K562 (cell line): ENCODE results near the gene SART1. TPM values are rescaled to one million over a fixed set of nuclear protein-coding genes. Genes with fewer than 3 reads are reported as not detected.

Experiments used
- ETS2 ChIP-seq: IDR thresholded peaks from 2 replicates; pipeline ENCODE4 v1.6.1; 2016; ENCODE audit warnings: borderline replicate concordance, missing genetic modification characterization, mild to moderate bottlenecking, moderate library complexity, missing compliant biosample characterization; ENCODE audit not compliant: poor library complexity, severe bottlenecking
- FOXJ2 ChIP-seq: fragments of 200-800 bp; sonication (Bioruptor generic); IDR thresholded peaks from 2 replicates; pipeline ENCODE4 v1.6.1; 2016; ENCODE audit warnings: missing genetic modification characterization, missing compliant biosample characterization
- GATA2 ChIP-seq: sonication (generic); formaldehyde crosslinking; IDR thresholded peaks from 2 replicates; pipeline ENCODE4 v1.4.0; 2020; ENCODE audit warnings: mild to moderate bottlenecking, missing genetic modification reagents
- HOXB6 ChIP-seq: fragments of 250-450 bp; sonication (Bioruptor Pico); IDR thresholded peaks from 2 replicates; pipeline ENCODE4 v1.5.1; 2022; ENCODE audit warnings: mild to moderate bottlenecking, borderline replicate concordance
- NCOA2 ChIP-seq, 2 experiments: fragments of 450-650 bp; IDR thresholded peaks; 2 replicates each; pipeline ENCODE4 v1.6.1; 2018; ENCODE audit warnings: mild to moderate bottlenecking in 2 of 2, moderate library complexity in 1 of 2; ENCODE audit not compliant: partially characterized antibody in 2 of 2
- POLR2G ChIP-seq: fragments of 200-400 bp; formaldehyde crosslinking; IDR thresholded peaks from 2 replicates; pipeline ENCODE4 v1.6.1; 2017; ENCODE audit warnings: low read depth, mild to moderate bottlenecking, antibody characterized with exemption, low read length, moderate library complexity
- PRMT5 ChIP-seq: sonication (generic); formaldehyde crosslinking; IDR thresholded peaks from 2 replicates; pipeline ENCODE4 v1.5.0; 2020; ENCODE audit warnings: missing genetic modification reagents
- RBFOX2 ChIP-seq: fragments of 200-400 bp; formaldehyde crosslinking; IDR thresholded peaks from 2 replicates; pipeline ENCODE4 v1.6.1; 2017; ENCODE audit warnings: low read depth, mild to moderate bottlenecking, low read length, moderate library complexity
- SAP30 ChIP-seq: fragments of 200-600 bp; sonication (generic); IDR thresholded peaks from 2 replicates; pipeline ENCODE4 v1.6.1; 2012; ENCODE audit warnings: borderline replicate concordance, low read depth, mild to moderate bottlenecking, moderate library complexity, low read length, control low read depth, inconsistent platforms; ENCODE audit not compliant: insufficient read depth, poor library complexity, severe bottlenecking
- SMAD1 ChIP-seq: fragments of 150-350 bp; IDR thresholded peaks from 2 replicates; pipeline ENCODE4 v1.6.1; 2014; ENCODE audit warnings: low read length, low read depth; ENCODE audit not compliant: partially characterized antibody
- SP1 ChIP-seq: sonication (generic); formaldehyde crosslinking; IDR thresholded peaks from 2 replicates; pipeline ENCODE4 v1.8.1; 2022; ENCODE audit warnings: mild to moderate bottlenecking, missing genetic modification reagents
- STAG1 ChIP-seq: sonication (generic); formaldehyde crosslinking; IDR thresholded peaks from 2 replicates; pipeline ENCODE4 v1.5.0; 2020; ENCODE audit warnings: missing genetic modification reagents, borderline replicate concordance
- TCFL5 ChIP-seq: fragments of 250-450 bp; sonication (Bioruptor Pico); conservative IDR thresholded peaks from 2 replicates; pipeline ENCODE4 v1.6.1; 2021; ENCODE audit warnings: mild to moderate bottlenecking, moderate library complexity, matching md5 sums
- ZNF143 ChIP-seq: sonication (generic); formaldehyde crosslinking; IDR thresholded peaks from 2 replicates; pipeline ENCODE4 v1.9.0; 2022; ENCODE audit warnings: mild to moderate bottlenecking, missing genetic modification reagents
- ZNF217 ChIP-seq: sonication (generic); formaldehyde crosslinking; IDR thresholded peaks from 2 replicates; pipeline ENCODE4 v1.8.0; 2022; ENCODE audit warnings: mild to moderate bottlenecking, missing genetic modification reagents
- ZNF282 ChIP-seq: sonication (generic); formaldehyde crosslinking; IDR thresholded peaks from 2 replicates; pipeline ENCODE4 v1.8.1; 2023; ENCODE audit warnings: missing genetic modification reagents
- ZNF668 ChIP-seq: fragments of 250-450 bp; sonication (Bioruptor Pico); IDR thresholded peaks from 2 replicates; pipeline ENCODE4 v1.8.0; 2022; ENCODE audit warnings: mild to moderate bottlenecking, inconsistent platforms
- polyA plus RNA-seq, 8 experiments: library from polyadenylated mRNA; depleted of rRNA in 4 of 8; stranded (reverse) in 5 of 8; unstranded in 3 of 8; fragments of >200 nt; fragmentation: Nextera tagmentation in 2 of 8; fragmentation: Illumina TruSeq in 1 of 8; extraction: Ambion mirVana in 2 of 8; extraction: Trizol in 1 of 8; gene quantifications; 2 replicates each; pipeline versions ENCODE4 v1.2.1 to v1.2.3, GENCODE V29; 2011 to 2014; ENCODE audit warnings: inconsistent platforms in 1 of 8, missing spikeins in 1 of 8
- total RNA-seq, 7 experiments: library from RNA; depleted of rRNA in 6 of 7; stranded (reverse); fragments of >200 nt in 6 of 7; fragmentation: Illumina TruSeq in 2 of 7; extraction: Trizol in 2 of 7; gene quantifications; 2 replicates each; pipeline versions ENCODE4 v1.2.1 to v1.2.3, GENCODE V29; 2011 to 2021; ENCODE audit warnings: low replicate concordance in 1 of 7
- TF ChIP-seq, protein P1 (sequence below): sonication (generic); formaldehyde crosslinking; IDR thresholded peaks from 2 replicates; pipeline ENCODE4 v1.8.1; 2022; ENCODE audit warnings: missing genetic modification reagents
- TF ChIP-seq, protein P2 (sequence below): fragments of 450-650 bp; IDR thresholded peaks from 2 replicates; pipeline ENCODE4 v1.6.1; 2014; ENCODE audit warnings: low read depth, mild to moderate bottlenecking, moderate library complexity, borderline replicate concordance
- TF ChIP-seq, protein P3 (sequence below): fragments of 450-650 bp; IDR thresholded peaks from 2 replicates; pipeline ENCODE4 v1.6.1; 2017; ENCODE audit warnings: antibody characterized with exemption
- TF ChIP-seq, protein P4 (sequence below): fragments of 150-350 bp; conservative IDR thresholded peaks from 2 replicates; pipeline ENCODE4 v1.6.1; 2014; ENCODE audit warnings: low read length

SART1 gene
- total and polyA plus RNA-seq, 9 of the 15 experiments (the other 6 are each of a cell fraction or from before 2014, with no cell fraction given) = 4.8 to 84.1 (median 31.7) TPM

DNA sequence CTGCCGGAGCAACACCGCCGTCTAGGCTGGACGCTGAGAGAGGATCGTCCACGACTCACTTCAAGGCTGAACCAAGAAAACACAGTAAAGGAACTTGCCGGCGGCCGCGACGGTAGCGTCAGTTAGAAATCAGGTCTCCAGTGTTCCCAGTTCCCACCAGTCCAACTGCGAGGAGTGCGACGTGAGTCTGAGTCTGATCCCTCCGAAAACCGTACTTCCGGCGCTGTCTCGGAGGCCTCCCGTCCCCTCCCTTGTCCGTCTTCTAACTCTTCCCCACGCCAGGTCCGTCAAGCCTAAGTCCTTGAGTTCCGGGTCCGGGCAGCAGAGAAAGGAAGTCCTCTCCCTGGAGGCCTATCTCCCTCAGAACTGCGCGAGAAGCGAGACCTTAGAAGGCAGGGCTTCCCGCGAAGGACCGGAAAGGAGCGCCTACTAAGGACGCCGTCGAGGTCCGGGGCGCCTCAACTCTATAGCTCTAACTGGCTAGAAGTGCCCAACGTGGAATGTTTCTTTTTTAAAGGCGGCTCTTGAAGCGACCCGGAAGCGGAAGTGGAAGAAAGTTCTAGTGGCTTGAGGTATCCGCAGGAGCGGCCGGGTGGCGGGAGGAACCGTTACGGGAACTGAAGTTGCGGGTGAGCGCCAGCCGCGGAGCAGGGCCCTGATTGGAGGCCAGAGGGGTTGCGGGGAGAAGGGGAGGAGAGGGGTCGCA is 40.6 kb downstream of the SART1 start, which contains the start of the genes BANF1 and EIF1AD (continued):
- no peak for TF ChIP-seq ETS2 (tag)
- TF ChIP-seq, protein P1, sequence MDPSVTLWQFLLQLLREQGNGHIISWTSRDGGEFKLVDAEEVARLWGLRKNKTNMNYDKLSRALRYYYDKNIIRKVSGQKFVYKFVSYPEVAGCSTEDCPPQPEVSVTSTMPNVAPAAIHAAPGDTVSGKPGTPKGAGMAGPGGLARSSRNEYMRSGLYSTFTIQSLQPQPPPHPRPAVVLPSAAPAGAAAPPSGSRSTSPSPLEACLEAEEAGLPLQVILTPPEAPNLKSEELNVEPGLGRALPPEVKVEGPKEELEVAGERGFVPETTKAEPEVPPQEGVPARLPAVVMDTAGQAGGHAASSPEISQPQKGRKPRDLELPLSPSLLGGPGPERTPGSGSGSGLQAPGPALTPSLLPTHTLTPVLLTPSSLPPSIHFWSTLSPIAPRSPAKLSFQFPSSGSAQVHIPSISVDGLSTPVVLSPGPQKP (CRISPR knock-in tag) = no peak
- peak; percentile 85 for TF ChIP-seq POLR2G
- TF ChIP-seq ZNF143 (CRISPR knock-in tag) = peak; percentile 46; the same call in 1 of the 2 replicates
- TF ChIP-seq SP1 = peak; percentile 95
- TF ChIP-seq, protein P2, sequence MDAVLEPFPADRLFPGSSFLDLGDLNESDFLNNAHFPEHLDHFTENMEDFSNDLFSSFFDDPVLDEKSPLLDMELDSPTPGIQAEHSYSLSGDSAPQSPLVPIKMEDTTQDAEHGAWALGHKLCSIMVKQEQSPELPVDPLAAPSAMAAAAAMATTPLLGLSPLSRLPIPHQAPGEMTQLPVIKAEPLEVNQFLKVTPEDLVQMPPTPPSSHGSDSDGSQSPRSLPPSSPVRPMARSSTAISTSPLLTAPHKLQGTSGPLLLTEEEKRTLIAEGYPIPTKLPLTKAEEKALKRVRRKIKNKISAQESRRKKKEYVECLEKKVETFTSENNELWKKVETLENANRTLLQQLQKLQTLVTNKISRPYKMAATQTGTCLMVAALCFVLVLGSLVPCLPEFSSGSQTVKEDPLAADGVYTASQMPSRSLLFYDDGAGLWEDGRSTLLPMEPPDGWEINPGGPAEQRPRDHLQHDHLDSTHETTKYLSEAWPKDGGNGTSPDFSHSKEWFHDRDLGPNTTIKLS = peak; percentile 98
- TF ChIP-seq HOXB6 = no peak
- no peak for TF ChIP-seq TCFL5 (CRISPR knock-in tag)
- no peak for TF ChIP-seq PRMT5 (CRISPR knock-in tag)
- TF ChIP-seq ZNF217 (CRISPR knock-in tag) = no peak
- TF ChIP-seq, protein P3, sequence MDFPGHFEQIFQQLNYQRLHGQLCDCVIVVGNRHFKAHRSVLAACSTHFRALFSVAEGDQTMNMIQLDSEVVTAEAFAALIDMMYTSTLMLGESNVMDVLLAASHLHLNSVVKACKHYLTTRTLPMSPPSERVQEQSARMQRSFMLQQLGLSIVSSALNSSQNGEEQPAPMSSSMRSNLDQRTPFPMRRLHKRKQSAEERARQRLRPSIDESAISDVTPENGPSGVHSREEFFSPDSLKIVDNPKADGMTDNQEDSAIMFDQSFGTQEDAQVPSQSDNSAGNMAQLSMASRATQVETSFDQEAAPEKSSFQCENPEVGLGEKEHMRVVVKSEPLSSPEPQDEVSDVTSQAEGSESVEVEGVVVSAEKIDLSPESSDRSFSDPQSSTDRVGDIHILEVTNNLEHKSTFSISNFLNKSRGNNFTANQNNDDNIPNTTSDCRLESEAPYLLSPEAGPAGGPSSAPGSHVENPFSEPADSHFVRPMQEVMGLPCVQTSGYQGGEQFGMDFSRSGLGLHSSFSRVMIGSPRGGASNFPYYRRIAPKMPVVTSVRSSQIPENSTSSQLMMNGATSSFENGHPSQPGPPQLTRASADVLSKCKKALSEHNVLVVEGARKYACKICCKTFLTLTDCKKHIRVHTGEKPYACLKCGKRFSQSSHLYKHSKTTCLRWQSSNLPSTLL = no peak
- no peak for TF ChIP-seq STAG1 (CRISPR knock-in tag)
- TF ChIP-seq GATA2 (CRISPR knock-in tag) = no peak
- no peak for TF ChIP-seq ZNF668
- TF ChIP-seq, protein P4, sequence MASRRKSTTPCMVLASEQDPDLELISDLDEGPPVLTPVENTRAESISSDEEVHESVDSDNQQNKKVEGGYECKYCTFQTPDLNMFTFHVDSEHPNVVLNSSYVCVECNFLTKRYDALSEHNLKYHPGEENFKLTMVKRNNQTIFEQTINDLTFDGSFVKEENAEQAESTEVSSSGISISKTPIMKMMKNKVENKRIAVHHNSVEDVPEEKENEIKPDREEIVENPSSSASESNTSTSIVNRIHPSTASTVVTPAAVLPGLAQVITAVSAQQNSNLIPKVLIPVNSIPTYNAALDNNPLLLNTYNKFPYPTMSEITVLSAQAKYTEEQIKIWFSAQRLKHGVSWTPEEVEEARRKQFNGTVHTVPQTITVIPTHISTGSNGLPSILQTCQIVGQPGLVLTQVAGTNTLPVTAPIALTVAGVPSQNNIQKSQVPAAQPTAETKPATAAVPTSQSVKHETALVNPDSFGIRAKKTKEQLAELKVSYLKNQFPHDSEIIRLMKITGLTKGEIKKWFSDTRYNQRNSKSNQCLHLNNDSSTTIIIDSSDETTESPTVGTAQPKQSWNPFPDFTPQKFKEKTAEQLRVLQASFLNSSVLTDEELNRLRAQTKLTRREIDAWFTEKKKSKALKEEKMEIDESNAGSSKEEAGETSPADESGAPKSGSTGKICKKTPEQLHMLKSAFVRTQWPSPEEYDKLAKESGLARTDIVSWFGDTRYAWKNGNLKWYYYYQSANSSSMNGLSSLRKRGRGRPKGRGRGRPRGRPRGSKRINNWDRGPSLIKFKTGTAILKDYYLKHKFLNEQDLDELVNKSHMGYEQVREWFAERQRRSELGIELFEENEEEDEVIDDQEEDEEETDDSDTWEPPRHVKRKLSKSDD = peak; percentile 90; the same call in 1 of the 2 replicates
- TF ChIP-seq NCOA2 (IDR thresholded peaks at IDR 0.05; ENCODE audit: partially characterized antibody in 2 of 2) = no peak
- TF ChIP-seq SAP30 = peak; percentile 90
- TF ChIP-seq FOXJ2 (tag) = no peak
- TF ChIP-seq ZNF282 (CRISPR knock-in tag) = no peak
- TF ChIP-seq SMAD1 = no peak
- peak; percentile 87 for TF ChIP-seq RBFOX2
